Measurements from ENCODE around the gene DDX5.

Gene DDX5

DNA sequence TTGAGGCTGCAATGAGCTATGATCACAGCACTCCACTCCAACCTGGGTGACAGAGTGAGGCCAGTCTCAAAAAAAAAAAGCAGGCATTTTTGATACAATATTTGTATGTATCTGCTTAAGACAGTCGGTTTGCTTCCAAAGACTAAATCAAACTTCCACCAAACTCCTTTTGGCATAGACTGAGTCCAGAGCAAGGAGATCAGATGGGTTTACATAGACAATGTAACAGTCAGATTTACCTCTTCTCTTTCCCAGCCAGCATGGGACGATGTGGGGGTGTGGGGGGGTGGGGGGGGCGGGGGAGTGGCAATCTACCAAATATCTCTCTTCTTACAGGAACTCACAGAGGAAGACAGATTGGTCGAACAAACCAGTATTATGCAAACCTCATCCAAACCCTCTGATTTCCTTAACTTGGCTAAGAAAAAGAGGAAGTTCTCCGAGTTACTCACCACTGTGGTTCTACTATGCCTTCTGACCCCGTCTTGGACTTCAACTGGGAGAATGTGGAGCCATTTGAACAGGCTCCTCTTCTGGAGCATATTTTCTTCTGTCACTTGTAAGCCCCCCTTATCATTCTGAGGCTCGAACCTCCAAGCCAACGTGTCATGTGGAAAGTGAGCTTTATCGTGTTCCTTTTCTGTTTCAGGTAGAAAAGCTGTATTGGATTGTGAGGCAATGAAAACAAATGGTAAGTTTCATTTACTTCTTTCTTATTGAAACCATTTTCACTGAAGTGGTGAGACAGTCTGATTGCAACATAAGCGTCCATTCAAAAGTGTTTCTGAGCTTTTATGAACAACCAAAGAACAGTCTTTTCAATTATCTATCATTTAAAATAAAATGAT, 57.2 kb downstream of the DDX5 start, which contains the start of gene MILR1:
Gene MILR1 (plus strand): TSS at position 451 of the 848 bp plus-strand sequence. CDS start 54 bp downstream, at position 505.
- peak in 5 of 56 donors; percentile 5 to 20 (median 19) for DNase-seq
